C4-2B (cell line): ENCODE data around the gene NPB.

ENCODE experiments used
- CTCF ChIP-seq: fragments of 450-650 bp; conservative IDR thresholded peaks from 2 replicates; pipeline ENCODE4 v1.5.1; 2017; ENCODE audit warnings: mild to moderate bottlenecking
- ZFX ChIP-seq: fragments of 450-650 bp; IDR thresholded peaks from 2 replicates; pipeline ENCODE4 v1.6.1; 2017

- TF ChIP-seq CTCF (no peak), ZFX (no peak)
Observed at GRCh38 chr17:81858170-81858966, 43.7 kb upstream of the NPB start.
